Parathyroid adenoma (tissue), 2 donors: ENCODE data around the gene LHFPL6.

ENCODE experiments used
- H2AFZ ChIP-seq: fragments of 300-600 bp; sonication (generic); one replicate; pipeline ENCODE4 v1.7.0; 2017; ENCODE audit warnings: antibody characterized with exemption, mild to moderate bottlenecking
- H3K27ac ChIP-seq: fragments of 300-600 bp; sonication (generic); one replicate; pipeline ENCODE4 v1.7.0; 2017
- H3K27me3 ChIP-seq: fragments of 300-600 bp; sonication (generic); one replicate; pipeline ENCODE4 v1.7.0; 2017; ENCODE audit warnings: low read length; ENCODE audit not compliant: control insufficient read depth, insufficient read depth
- H3K36me3 ChIP-seq: fragments of 300-600 bp; sonication (generic); one replicate; pipeline ENCODE4 v1.7.0; 2017; ENCODE audit warnings: low read length; ENCODE audit not compliant: control insufficient read depth, insufficient read depth
- H3K4me1 ChIP-seq: fragments of 300-600 bp; sonication (generic); one replicate; pipeline ENCODE4 v1.7.0; 2017; ENCODE audit warnings: control low read depth
- H3K4me2 ChIP-seq: fragments of 300-600 bp; sonication (generic); one replicate; pipeline ENCODE4 v1.7.0; 2017; ENCODE audit warnings: low read length
- H3K4me3 ChIP-seq: fragments of 300-600 bp; sonication (generic); one replicate; pipeline ENCODE4 v1.7.0; 2017; ENCODE audit warnings: low read depth, low read length
- H3K79me2 ChIP-seq: fragments of 300-600 bp; sonication (generic); one replicate; pipeline ENCODE4 v1.7.0; 2017; ENCODE audit warnings: control low read depth
- H3K9ac ChIP-seq: fragments of 300-600 bp; sonication (generic); one replicate; pipeline ENCODE4 v1.7.0; 2017; ENCODE audit warnings: mild to moderate bottlenecking
- H3K9me3 ChIP-seq: fragments of 300-600 bp; sonication (generic); one replicate; pipeline ENCODE4 v1.7.0; 2017; ENCODE audit warnings: low read length; ENCODE audit not compliant: control insufficient read depth
- CTCF ChIP-seq: fragments of 300-600 bp; sonication (generic); IDR thresholded peaks from one replicate; pipeline ENCODE4 v1.7.0; 2017; ENCODE audit warnings: antibody characterized with exemption, mild to moderate bottlenecking
- donor health status: primary hyperparathyroidism.

LHFPL6 gene

GRCh38 chr13:39363382-39363772 is 239.6 kb downstream of the LHFPL6 start:
- Histone ChIP-seq H3K36me3 (no peaks in the 10 kb centered on the region), H3K4me1 (no peaks in the 10 kb centered on the region), H3K4me2 (no peak overlapping the region), H3K79me2 (no peaks in the 10 kb centered on the region), H2AFZ (no peak overlapping the region), H3K9ac (no peak overlapping the region), H3K27ac (no peak overlapping the region), H3K4me3 (no peak overlapping the region), H3K27me3 (no peaks in the 10 kb centered on the region), H3K9me3 (no peaks in the 10 kb centered on the region)
- no peak for TF ChIP-seq CTCF

- H3K27ac ChIP-seq = no peak overlapping the region
- no peaks in the 10 kb centered on the region for H3K9me3 ChIP-seq
These were observed 240.2 kb downstream of the LHFPL6 start for GRCh38 chr13:39362652-39363381.

GRCh38 chr13:39353988-39354387 is 249.0 kb downstream of the LHFPL6 start:
- H3K9me3 ChIP-seq = no peaks in the 10 kb centered on the region
- H3K79me2 ChIP-seq = no peaks in the 10 kb centered on the region
- H3K27me3 ChIP-seq = no peaks in the 10 kb centered on the region
- no peak overlapping the region for H3K4me3 ChIP-seq
- H3K36me3 ChIP-seq = no peaks in the 10 kb centered on the region
- H3K4me2 ChIP-seq = no peak overlapping the region
- no peaks in the 10 kb centered on the region for H3K4me1 ChIP-seq
- H3K9ac ChIP-seq = no peak overlapping the region
- no peak overlapping the region for H3K27ac ChIP-seq
- TF ChIP-seq CTCF = no peak
- H2AFZ ChIP-seq = no peak overlapping the region

More at GRCh38 chr13:39362652-39363381, 240.2 kb downstream of the LHFPL6 start:
- no peak overlapping the region for H3K9ac ChIP-seq
- no peaks in the 10 kb centered on the region for H3K36me3 ChIP-seq
- H3K4me1 ChIP-seq = no peaks in the 10 kb centered on the region
- no peaks in the 10 kb centered on the region for H3K79me2 ChIP-seq
- H3K4me3 ChIP-seq = no peak overlapping the region
- no peaks in the 10 kb centered on the region for H3K27me3 ChIP-seq
- H3K4me2 ChIP-seq = no peak overlapping the region
- no peak for TF ChIP-seq CTCF
- H2AFZ ChIP-seq = no peak overlapping the region

GRCh38 chr13:39350461-39350881 is 252.5 kb downstream of the LHFPL6 start:
- TF ChIP-seq CTCF = no peak
- H3K4me3 ChIP-seq = no peak overlapping the region
- H2AFZ ChIP-seq = no peak overlapping the region
- no peak overlapping the region for H3K9ac ChIP-seq
- no peak overlapping the region for H3K27ac ChIP-seq
- H3K4me1 ChIP-seq = no peaks in the 10 kb centered on the region
- H3K9me3 ChIP-seq = no peaks in the 10 kb centered on the region
- no peaks in the 10 kb centered on the region for H3K79me2 ChIP-seq
- H3K36me3 ChIP-seq = no peaks in the 10 kb centered on the region
- no peaks in the 10 kb centered on the region for H3K27me3 ChIP-seq
- H3K4me2 ChIP-seq = peak overlapping the region; percentile 17

DNA sequence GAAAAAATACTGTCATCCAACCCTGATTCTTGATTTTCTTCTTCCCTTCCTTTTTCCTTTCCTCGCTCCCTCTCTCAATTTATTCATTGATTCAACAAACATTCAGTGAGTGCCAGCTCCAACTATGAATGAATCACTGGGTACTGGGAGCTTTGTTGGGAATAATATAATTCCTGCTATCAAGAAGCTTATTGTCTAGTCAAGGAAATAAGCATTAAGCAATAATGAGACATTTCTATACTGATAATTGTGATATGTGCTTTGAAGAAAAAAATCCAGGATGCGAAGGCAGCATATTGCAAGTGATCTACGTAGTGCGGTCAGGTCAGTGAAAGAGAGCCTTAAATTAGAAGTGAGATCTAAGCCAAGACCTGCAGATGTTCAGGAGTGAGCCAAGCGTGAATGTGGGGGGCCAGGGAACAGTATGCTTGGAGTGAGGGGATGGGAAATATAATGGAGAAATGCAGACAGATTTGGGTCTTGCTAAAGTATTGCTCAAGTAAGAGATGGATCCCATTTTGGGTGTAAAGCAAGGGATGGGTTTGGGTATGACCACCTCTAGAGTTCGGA is 253.5 kb downstream of the LHFPL6 start:
- no peaks in the 10 kb centered on the region for H3K27me3 ChIP-seq
- no peak overlapping the region for H3K4me2 ChIP-seq
- H3K36me3 ChIP-seq = no peaks in the 10 kb centered on the region
- H3K79me2 ChIP-seq = no peaks in the 10 kb centered on the region
- no peak overlapping the region for H3K4me3 ChIP-seq
- H2AFZ ChIP-seq = no peak overlapping the region
- H3K9ac ChIP-seq = no peak overlapping the region
- no peaks in the 10 kb centered on the region for H3K4me1 ChIP-seq
- H3K27ac ChIP-seq = no peak overlapping the region
- H3K9me3 ChIP-seq = no peaks in the 10 kb centered on the region
- TF ChIP-seq CTCF = no peak
